ENCODE results near the gene KRTAP10-6. TPM values are rescaled to one million over a fixed set of nuclear protein-coding genes. Genes with fewer than 3 reads are reported as not detected.

The KRTAP10-6 gene
- total RNA-seq, 1 experiment from 2014 or later: not detected

DNA sequence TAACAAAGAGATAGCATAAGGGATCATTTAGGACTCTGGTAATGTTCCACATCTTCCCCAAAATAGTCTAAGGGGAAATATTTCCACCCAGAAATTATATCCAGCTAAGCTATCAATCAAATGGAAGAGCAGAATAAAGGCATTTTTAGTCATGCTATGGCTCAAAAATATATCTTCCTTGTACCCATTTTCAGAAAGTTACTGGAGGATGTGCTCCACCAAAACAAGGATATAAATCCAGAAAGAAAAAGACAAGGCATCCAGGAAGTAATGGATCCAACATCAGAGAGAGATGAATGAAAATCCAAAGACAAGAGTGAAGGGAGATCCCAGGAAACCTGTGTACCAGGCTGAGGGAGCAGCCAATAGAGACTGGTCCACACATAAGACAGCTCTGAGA, 16.9 kb upstream of the KRTAP10-6 start:
- Histone ChIP-seq H3K4me2 (ENCODE audit: low read length) (no peak overlapping the region), H3K27ac (ENCODE audit: low read length) (no peak overlapping the region), H3K9me3 (ENCODE audit: low read length) (0 out of 2 replicates have a peak, but pooled peaks cover 3% of the 10 kb centered on the region), H4K20me1 (ENCODE audit: low read length) (no peaks in the 10 kb centered on the region), H3K9ac (ENCODE audit: low read length) (no peak overlapping the region), H2AFZ (ENCODE audit: low read length) (no peak overlapping the region), H3K36me3 (ENCODE audit: low read depth, low read length) (no peaks in the 10 kb centered on the region), H3K4me1 (ENCODE audit: insufficient read depth, low read length) (no peaks in the 10 kb centered on the region), H3K27me3 (ENCODE audit: low read length) (no peaks in the 10 kb centered on the region), H3K4me3 (ENCODE audit: low read length) (no peak overlapping the region), H3K9me2 (replicated peaks; ENCODE audit: low read length) (no peaks in the 10 kb centered on the region), H3K79me2 (ENCODE audit: low read length) (no peaks in the 10 kb centered on the region), H3F3A (ENCODE audit: low read length, unreplicated experiment) (no peaks in the 10 kb centered on the region)
- intact Hi-C loops (cut with micrococcal nuclease): no loop called here
- POLR2A ChIA-PET (ENCODE audit: unreplicated experiment): no interaction called here
- no peak for DNase-seq
- no peak for ATAC-seq
- TF ChIP-seq, protein P1, sequence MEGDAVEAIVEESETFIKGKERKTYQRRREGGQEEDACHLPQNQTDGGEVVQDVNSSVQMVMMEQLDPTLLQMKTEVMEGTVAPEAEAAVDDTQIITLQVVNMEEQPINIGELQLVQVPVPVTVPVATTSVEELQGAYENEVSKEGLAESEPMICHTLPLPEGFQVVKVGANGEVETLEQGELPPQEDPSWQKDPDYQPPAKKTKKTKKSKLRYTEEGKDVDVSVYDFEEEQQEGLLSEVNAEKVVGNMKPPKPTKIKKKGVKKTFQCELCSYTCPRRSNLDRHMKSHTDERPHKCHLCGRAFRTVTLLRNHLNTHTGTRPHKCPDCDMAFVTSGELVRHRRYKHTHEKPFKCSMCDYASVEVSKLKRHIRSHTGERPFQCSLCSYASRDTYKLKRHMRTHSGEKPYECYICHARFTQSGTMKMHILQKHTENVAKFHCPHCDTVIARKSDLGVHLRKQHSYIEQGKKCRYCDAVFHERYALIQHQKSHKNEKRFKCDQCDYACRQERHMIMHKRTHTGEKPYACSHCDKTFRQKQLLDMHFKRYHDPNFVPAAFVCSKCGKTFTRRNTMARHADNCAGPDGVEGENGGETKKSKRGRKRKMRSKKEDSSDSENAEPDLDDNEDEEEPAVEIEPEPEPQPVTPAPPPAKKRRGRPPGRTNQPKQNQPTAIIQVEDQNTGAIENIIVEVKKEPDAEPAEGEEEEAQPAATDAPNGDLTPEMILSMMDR (conservative IDR thresholded peaks at IDR 0.05; ENCODE audit: low read depth, low read length): no peak
- TF ChIP-seq EZH2 (IDR thresholded peaks at IDR 0.05; ENCODE audit: low read length, unreplicated experiment) (no peak), EZH2phosphoT487 (IDR thresholded peaks at IDR 0.05; ENCODE audit: borderline replicate concordance, low read length) (no peak)
- CTCF ChIA-PET: no interaction called here
- no TSS peak for BruUV-seq (replicated peaks)

DNA sequence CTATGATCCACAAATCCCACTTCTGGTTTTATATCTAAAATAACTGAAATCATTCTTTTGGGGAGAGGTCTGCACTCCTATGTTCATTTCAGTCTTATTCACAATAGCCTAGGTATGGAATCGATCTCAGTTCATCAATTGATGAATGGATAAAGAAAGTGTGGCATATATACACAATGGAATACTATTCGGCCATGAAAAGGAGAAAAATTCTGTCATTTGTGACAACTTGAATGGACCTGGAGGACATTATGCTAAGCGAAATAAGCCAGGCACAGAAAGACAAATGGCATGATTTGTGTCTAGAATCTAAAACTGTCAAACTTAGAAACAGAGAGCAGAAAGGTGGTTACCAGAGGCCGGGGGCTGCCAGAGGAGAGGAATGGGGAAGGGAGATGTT, 14.2 kb upstream of the KRTAP10-6 start:
- no peak overlapping the region for H3K27ac ChIP-seq (ENCODE audit: low read length)
- no peaks in the 10 kb centered on the region for H3K36me3 ChIP-seq (ENCODE audit: low read depth, low read length)
- H4K20me1 ChIP-seq (ENCODE audit: low read length): no peaks in the 10 kb centered on the region
- BruUV-seq (replicated peaks): no TSS peak
- ChIA-PET POLR2A (ENCODE audit: unreplicated experiment) (no interaction called here), CTCF (no interaction called here)
- TF ChIP-seq, protein P1 (conservative IDR thresholded peaks at IDR 0.05; ENCODE audit: low read depth, low read length): no peak
- TF ChIP-seq EZH2phosphoT487 (IDR thresholded peaks at IDR 0.05; ENCODE audit: borderline replicate concordance, low read length): no peak
- TF ChIP-seq EZH2 (IDR thresholded peaks at IDR 0.05; ENCODE audit: low read length, unreplicated experiment): no peak
- no peak for ATAC-seq
- no peak overlapping the region for H2AFZ ChIP-seq (ENCODE audit: low read length)
- H3K4me3 ChIP-seq (ENCODE audit: low read length): no peak overlapping the region
- H3K27me3 ChIP-seq (ENCODE audit: low read length): no peaks in the 10 kb centered on the region
- H3F3A ChIP-seq (ENCODE audit: low read length, unreplicated experiment): no peaks in the 10 kb centered on the region
- no peaks in the 10 kb centered on the region for H3K4me1 ChIP-seq (ENCODE audit: insufficient read depth, low read length)
- no peaks in the 10 kb centered on the region for H3K9me2 ChIP-seq (replicated peaks; ENCODE audit: low read length)
- no peak overlapping the region for H3K4me2 ChIP-seq (ENCODE audit: low read length)
- H3K9ac ChIP-seq (ENCODE audit: low read length): no peak overlapping the region
- no peak for DNase-seq
- no peaks in the 10 kb centered on the region for H3K9me3 ChIP-seq (ENCODE audit: low read length)
- intact Hi-C loops (cut with micrococcal nuclease): no loop called here
- H3K79me2 ChIP-seq (ENCODE audit: low read length): no peaks in the 10 kb centered on the region

DNA sequence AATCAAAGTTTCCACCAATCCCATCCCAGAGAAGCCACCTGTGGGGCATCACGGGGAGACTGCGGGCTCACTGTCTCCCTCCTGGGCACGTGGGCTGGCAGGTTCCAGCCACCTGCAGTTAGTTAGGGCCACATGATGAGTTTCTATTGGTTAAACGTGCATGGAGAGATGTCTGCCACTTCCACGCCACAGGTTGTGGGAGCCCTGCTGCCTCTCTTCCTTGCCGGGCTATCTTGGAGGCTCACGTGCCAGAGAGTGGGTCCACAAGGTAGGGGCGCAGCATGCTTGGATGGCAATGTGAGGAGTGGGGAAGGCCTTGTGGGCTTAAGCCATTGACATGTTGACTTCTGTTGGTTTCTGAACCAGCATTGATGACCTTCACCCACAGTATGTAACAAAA, 11.6 kb upstream of the KRTAP10-6 start:
- H3K4me1 ChIP-seq (ENCODE audit: insufficient read depth, low read length): no peaks in the 10 kb centered on the region
- H3K9me2 ChIP-seq (replicated peaks; ENCODE audit: low read length): no peaks in the 10 kb centered on the region
- H3K27ac ChIP-seq (ENCODE audit: low read length): no peak overlapping the region
- no peaks in the 10 kb centered on the region for H3K9me3 ChIP-seq (ENCODE audit: low read length)
- no peak overlapping the region for H3K4me3 ChIP-seq (ENCODE audit: low read length)
- no peak overlapping the region for H2AFZ ChIP-seq (ENCODE audit: low read length)
- no peaks in the 10 kb centered on the region for H4K20me1 ChIP-seq (ENCODE audit: low read length)
- no peak overlapping the region for H3K4me2 ChIP-seq (ENCODE audit: low read length)
- intact Hi-C loops (cut with micrococcal nuclease): no loop called here
- H3K36me3 ChIP-seq (ENCODE audit: low read depth, low read length): no peaks in the 10 kb centered on the region
- no peaks in the 10 kb centered on the region for H3K79me2 ChIP-seq (ENCODE audit: low read length)
- TF ChIP-seq EZH2phosphoT487 (IDR thresholded peaks at IDR 0.05; ENCODE audit: borderline replicate concordance, low read length) (no peak), EZH2 (IDR thresholded peaks at IDR 0.05; ENCODE audit: low read length, unreplicated experiment) (no peak)
- TF ChIP-seq, protein P1 (conservative IDR thresholded peaks at IDR 0.05; ENCODE audit: low read depth, low read length): no peak
- H3K9ac ChIP-seq (ENCODE audit: low read length): no peak overlapping the region
- CTCF ChIA-PET: no interaction called here
- BruUV-seq (replicated peaks): no TSS peak
- no peak for DNase-seq
- no peaks in the 10 kb centered on the region for H3K27me3 ChIP-seq (ENCODE audit: low read length)
- POLR2A ChIA-PET (ENCODE audit: unreplicated experiment): no interaction called here
- no peak for ATAC-seq
- no peaks in the 10 kb centered on the region for H3F3A ChIP-seq (ENCODE audit: low read length, unreplicated experiment)

Data from PC-3 (cell line).